ENCODE data around the gene SMO. TPM values are rescaled to one million over a fixed set of nuclear protein-coding genes. Genes with fewer than 3 reads are reported as not detected.
"Not testable (repeated sequence)": the region's sequence is repeated elsewhere in the genome, so short reads cannot be mapped to it uniquely, and the experiment has no call there.

Gene SMO
- polyA plus RNA-seq, 1 donor from 2014 or later = 0.36 TPM

DNA sequence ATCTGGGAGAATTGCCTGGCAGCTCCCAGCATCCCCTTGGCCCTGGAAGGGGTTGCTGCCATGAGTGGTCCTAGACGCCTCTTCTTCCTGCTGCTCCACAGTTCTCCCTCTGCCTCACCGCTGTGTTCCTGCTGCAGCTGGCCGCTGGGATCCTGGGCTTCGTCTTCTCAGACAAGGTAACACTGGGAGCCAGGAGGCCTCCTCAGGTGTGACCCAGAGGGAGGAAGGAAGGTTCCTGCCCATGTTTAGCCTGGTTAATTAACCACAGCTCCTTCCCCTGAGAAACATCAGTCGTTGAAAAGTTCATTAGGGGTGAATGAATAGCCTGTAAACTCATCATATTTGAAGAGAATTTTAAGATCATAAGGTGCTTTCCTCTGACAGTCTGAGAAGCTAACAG lies 25.7 kb upstream of the SMO start:
- H3K4me3 Mint-ChIP-seq = peak overlapping the region in 3 of 4 donors; percentile 17 to 84 (median 77)
- peaks cover 0 to 4% (median 0%) of the 10 kb centered on the region in 3 donors for H3K9me3 Mint-ChIP-seq
- H3K27ac Mint-ChIP-seq = peak overlapping the region in 2 of 3 donors; percentile 62 to 87
- H3K27me3 Mint-ChIP-seq = no peaks in the 10 kb centered on the region
- H3K4me1 Mint-ChIP-seq = peaks cover 47 to 52% (median 50%) of the 10 kb centered on the region in 3 donors
- H3K36me3 Mint-ChIP-seq = peaks cover 12% of the 10 kb centered on the region

DNA sequence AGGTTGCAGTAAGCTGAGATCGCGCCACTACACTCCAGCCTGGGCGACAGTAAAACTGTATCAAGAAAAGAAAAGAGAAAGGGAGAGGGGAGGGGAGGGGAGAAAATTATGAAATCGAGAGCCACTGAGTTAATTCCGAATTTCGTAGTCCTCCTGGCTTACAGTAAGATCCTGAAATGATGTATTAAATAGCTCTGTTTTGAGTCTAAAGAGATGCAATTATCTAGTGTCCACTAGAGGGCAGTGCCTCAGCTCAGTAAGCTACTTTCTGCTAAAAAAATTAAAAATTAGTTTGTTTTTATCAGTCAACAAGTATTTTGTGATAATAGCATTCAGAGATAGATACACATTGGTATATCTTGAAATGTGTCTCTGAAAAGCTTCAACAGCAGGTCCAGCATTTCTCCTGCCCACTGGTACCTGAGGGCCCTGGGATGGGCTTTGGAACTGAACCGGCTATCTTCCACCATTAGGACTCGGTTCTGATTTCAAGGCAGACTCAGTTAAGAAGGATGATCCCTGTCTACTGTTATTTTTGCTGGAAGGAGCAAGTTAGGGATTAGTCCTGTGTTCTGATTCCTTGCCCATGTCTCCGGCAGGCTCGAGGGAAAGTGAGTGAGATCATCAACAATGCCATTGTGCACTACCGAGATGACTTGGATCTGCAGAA lies 24.4 kb upstream of the SMO start:
- Mint-ChIP-seq H3K4me3 (peak overlapping the region in 1 of 4 donors; percentile 51), H3K27ac (peak overlapping the region in 2 of 3 donors; percentile 62 to 68), H3K4me1 (peaks cover 50 to 55% (median 53%) of the 10 kb centered on the region in 3 donors), H3K36me3 (peaks cover 8% of the 10 kb centered on the region), H3K27me3 (no peaks in the 10 kb centered on the region), H3K9me3 (no peaks in the 10 kb centered on the region)

DNA sequence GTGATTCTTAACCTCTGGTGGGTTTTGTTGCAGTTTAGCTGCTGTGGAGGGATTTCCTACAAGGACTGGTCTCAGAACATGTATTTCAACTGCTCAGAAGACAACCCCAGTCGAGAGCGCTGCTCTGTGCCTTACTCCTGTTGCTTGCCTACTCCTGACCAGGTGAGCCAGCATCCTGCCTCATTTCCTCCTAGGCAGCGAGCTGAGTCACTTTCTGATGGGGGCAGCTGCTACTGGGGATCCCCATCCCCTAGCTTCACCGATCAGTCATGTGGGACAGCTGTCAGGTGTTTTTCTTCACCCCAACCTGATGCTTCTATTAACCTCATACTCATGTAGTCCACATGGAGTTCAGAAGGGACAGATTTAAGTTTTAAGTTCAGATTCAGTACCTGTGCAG lies 21.7 kb upstream of the SMO start:
- peaks cover 7% of the 10 kb centered on the region for H3K36me3 Mint-ChIP-seq
- H3K9me3 Mint-ChIP-seq = no peaks in the 10 kb centered on the region
- H3K27ac Mint-ChIP-seq = peak overlapping the region; percentile 55 to 83 (median 74)
- H3K27me3 Mint-ChIP-seq = no peaks in the 10 kb centered on the region
- peaks cover 43 to 57% (median 47%) of the 10 kb centered on the region in 3 donors for H3K4me1 Mint-ChIP-seq
- H3K4me3 Mint-ChIP-seq = peak overlapping the region in 1 of 4 donors; percentile 96

DNA sequence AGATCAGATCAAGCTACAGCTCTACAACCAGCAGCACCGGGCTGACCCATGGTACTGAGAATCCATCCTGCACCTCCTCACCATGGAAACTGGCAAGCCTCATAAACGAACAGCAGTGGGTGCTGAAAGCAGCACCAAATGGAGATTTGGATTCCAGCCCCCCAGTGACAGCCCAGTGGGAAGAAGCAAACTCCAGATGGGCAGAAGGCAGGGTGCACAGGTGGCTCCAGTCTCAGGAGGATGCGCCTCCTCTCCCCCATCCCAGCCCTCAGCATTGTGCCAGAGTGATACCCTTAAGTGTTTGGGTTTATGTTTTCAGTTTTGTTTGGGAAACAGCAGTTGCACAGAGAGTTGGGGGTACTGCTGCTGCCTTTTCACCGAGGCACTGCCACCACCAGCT lies 20.6 kb upstream of the SMO start:
- no peaks in the 10 kb centered on the region for H3K9me3 Mint-ChIP-seq
- peak overlapping the region in 3 of 4 donors; percentile 26 to 96 (median 87) for H3K4me3 Mint-ChIP-seq
- H3K27me3 Mint-ChIP-seq = no peaks in the 10 kb centered on the region
- peak overlapping the region in 2 of 3 donors; percentile 16 to 55 for H3K27ac Mint-ChIP-seq
- H3K36me3 Mint-ChIP-seq = peaks cover 7% of the 10 kb centered on the region
- H3K4me1 Mint-ChIP-seq = peaks cover 34 to 55% (median 40%) of the 10 kb centered on the region in 3 donors

DNA sequence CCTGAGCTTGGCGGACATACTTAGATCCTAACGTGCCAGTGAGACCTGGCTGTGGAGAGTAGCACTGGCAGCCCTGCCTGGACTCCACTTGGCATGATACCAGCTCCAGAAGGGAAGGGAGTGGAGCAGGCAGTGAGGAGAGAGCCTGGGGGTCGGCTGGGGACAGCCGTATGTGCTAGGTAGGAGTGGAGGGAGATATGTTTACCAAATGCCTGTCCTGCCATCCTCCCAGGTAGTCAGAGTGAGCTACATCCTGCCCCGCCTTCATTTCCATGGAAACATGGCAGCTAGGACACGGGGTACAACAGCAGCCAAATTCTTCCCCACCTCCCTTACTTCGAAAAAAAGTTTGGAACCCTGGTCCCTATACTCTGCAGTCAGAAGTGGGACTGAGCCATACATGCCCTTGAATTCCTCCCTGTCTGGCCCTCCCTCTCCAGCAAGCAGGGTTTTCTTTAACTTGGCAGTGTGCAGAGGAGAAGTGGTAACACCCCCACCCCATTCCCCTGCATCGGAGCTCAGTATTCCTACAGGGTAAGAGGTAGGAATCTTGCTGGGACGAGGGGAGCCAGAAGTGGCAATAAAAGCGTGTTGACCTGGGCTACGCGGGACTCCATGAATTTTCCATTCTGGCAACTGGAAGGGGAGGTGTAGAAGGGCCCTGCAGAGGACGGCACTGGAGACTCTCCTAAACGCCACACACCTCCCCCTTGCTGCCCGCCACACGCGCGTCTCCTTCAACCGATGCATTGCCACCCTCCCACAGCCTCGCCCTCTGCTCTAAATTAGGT lies 20.0 kb upstream of the SMO start:
- Mint-ChIP-seq H3K4me3 (peak overlapping the region; percentile 55 to 96 (median 85)), H3K9me3 (no peaks in the 10 kb centered on the region), H3K27ac (peak overlapping the region in 2 of 3 donors; percentile 78 to 85), H3K27me3 (no peaks in the 10 kb centered on the region), H3K36me3 (peaks cover 7% of the 10 kb centered on the region), H3K4me1 (peaks cover 29 to 49% (median 35%) of the 10 kb centered on the region in 3 donors)

DNA sequence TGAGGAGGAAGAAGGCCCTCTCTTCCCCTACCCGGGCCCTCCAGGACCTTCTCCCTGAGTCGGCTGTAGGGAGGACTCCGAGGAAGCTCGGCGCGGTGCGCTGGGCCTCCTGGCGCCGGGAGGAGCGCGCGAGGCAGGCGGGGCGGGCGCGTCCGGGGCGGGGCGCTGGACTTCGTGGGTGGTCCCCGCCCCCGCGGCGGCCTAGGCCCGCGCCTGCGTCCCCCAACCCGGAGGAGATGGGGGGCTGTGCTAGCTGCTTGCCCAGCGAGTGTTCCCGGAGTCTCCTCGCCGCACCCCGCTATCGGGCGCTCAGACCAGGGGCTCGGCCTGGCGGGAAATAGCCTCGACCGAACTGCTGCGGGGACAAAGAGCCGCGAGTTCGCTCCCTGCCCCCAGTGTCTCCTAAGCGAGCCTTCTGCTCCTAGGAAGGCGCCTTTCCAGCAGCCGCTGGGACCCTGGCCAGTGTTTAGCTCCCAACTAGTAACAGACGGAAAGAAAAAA lies 19.2 kb upstream of the SMO start:
- Mint-ChIP-seq H3K9me3 (no peaks in the 10 kb centered on the region), H3K4me3 (peak overlapping the region; percentile 89 to 97 (median 96)), H3K27ac (peak overlapping the region; percentile 85 to 92 (median 90)), H3K4me1 (peaks cover 24 to 41% (median 31%) of the 10 kb centered on the region in 3 donors), H3K36me3 (peaks cover 6% of the 10 kb centered on the region), H3K27me3 (no peaks in the 10 kb centered on the region)

DNA sequence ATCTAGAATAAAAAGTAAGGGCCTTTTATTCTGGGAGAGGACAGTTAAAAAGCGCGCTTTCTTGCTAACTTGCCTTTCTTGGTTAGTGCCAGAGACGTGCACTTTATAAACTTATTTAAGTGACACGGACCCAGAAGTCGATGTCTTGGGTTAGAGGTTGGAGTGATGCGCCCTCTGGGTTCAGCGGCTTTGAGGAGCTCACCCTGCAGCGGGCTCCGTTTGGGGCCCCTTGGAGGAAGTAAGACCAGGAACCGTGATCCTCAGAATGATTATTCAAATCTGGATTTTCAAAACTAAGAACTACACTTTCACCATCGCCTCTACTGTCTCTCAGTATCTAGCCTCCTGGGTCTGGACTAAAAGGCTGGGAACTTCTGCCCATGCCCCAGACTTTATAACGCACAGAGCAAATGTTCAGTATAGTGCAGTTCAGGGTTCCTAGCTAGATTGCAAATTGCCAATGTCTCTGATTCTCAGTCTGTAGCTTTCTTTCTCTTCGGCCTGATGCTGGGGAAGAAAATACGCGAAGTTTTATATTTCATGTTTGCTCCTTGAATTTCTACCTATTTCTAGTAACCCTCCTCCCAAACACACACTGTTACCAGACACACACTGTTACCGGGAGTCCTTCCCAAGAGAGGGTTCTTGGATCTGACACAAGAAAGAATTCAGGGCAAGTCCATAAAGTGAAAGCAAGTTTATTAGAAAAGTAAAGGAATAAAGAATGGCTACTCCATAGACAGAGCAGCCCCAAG lies 18.6 kb upstream of the SMO start:
- Mint-ChIP-seq H3K4me1 (peaks cover 24 to 41% (median 31%) of the 10 kb centered on the region in 3 donors), H3K4me3 (peak overlapping the region; percentile 89 to 97 (median 96)), H3K27ac (peak overlapping the region; percentile 85 to 92 (median 90)), H3K9me3 (no peaks in the 10 kb centered on the region), H3K36me3 (peaks cover 6% of the 10 kb centered on the region), H3K27me3 (no peaks in the 10 kb centered on the region)

DNA sequence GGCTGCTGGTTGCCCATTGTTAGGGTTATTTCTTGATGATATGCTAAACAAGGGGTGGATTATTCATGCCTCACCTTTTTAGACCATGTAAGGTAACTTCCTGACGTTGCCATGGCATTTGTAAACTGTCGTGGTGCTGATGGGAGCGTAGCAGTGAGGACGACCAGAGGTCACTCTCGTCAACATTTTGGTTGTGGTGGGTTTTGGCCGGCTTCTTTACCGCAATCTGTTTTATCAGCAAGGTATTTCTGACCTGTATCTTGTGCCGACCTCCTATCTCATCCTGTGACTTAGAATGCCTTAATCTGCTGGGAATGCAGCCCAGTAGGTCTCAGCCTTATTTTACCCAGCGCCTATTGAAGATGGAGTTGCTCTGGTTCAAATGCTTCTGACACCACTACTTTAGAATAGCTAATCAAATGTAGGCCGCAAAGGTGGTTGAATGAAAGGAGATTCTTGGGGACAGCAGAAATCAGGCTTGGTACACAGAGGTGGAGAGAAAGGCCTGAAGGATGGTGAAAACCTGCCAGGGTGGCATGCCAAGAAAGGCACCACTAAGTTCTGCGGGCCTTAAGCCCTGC lies 17.9 kb upstream of the SMO start:
- Mint-ChIP-seq H3K4me1 (peaks cover 24 to 36% (median 31%) of the 10 kb centered on the region in 3 donors), H3K27ac (peak overlapping the region in 2 of 3 donors; percentile 90 to 92), H3K4me3 (peak overlapping the region in 2 of 4 donors; percentile 96)

DNA sequence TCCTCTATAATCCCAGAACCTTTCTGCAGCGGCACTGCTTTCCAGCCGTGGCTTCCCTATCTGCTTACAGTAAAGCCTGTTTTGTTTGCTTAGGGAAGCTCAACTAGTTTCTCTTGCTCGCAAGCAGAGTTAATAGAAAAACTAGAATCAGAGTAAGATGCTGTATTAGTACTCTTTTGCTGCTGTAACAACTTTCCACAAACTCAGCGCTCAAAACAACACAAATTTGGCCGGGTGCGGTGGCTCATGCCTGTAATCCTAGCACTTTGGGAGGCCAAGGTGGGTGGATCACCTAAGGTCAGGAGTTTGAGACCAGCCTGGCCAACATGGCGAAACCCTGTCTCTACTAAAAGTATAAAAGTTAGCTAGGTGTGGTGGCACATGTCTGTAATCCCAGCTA lies 14.6 kb upstream of the SMO start:
- peaks cover 10 to 16% (median 13%) of the 10 kb centered on the region in 3 donors for H3K4me1 Mint-ChIP-seq
- H3K27ac Mint-ChIP-seq, H3K4me3 Mint-ChIP-seq, H3K9me3 Mint-ChIP-seq, H3K36me3 Mint-ChIP-seq, H3K27me3 Mint-ChIP-seq: not testable (repeated sequence)

More for the DNA sequence above, 17.9 kb upstream of the SMO start:
- H3K36me3 Mint-ChIP-seq = peaks cover 3% of the 10 kb centered on the region
- no peaks in the 10 kb centered on the region for H3K27me3 Mint-ChIP-seq
- H3K9me3 Mint-ChIP-seq = no peaks in the 10 kb centered on the region

DNA sequence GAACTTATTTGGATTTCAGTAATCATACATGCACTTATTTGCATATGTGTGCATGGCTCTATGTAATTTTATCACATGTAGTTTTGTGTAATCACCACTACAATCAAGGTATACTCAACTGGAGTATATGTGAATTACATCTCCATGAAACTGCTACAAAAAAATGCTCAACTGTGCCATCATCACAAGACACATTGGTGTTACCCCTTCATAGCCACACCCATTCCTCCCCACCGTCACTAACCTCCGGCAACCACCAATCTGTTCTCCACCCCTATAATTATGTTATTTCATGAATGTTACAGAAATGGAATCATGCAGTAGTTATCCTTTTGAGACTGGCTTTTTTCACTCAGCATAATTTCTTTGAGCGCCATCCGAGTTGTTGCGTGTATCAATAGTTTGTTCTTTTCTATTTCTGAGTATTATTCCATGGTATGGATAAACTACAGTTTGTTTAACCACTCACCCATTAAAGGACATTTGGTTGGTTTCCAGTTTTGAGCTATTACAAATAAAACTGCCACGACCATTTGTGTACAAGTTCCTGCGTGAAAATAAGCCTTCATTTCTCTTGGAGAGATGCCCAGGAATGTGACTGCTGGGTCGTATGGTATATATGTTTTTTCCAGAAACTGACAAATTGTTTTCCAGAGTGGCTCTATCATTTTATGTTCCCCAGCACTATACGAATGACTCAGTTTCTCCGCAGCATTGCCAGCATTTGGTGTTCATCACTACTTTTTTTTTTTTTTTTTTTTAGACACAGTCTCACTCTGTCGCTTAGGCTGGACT lies 11.3 kb upstream of the SMO start:
- Mint-ChIP-seq H3K27me3 (no peaks in the 10 kb centered on the region), H3K4me3 (no peak overlapping the region), H3K4me1 (no peaks in the 10 kb centered on the region), H3K9me3 (no peaks in the 10 kb centered on the region), H3K36me3 (no peaks in the 10 kb centered on the region), H3K27ac (peak overlapping the region in 1 of 3 donors; percentile 16)

DNA sequence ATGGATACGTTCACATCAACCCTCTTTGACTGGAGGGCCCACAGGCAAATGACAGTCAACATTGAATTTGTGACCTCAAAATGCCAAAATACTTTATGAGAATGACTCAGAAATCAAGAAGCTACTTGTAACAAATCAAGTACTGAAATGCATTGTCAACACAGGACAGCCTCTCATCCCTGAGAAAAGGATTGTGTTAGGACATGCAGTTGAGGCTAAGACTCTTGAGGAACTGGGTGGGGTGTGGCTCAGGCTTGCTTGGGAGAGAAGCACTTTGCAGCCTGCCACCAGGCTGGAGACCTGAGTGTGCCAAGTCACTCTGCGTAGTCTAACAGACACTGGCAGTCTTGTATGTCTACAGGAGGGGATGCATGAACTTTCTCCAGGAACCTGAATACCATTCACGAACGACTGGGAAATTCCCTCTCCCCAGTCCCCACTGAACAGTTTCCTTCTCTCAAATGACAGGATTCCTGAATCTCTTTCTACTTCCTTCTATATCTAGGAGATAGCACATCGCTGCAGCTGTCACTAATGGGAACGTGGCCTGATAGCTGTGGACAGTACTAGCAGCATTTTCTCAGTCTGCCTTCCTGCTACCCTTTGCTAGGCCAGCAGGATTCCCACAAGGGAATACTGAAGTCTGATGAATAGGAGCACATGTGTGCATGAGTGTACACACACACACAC lies 3.3 kb upstream of the SMO start:
- peak overlapping the region in 1 of 4 donors; percentile 8 for H3K4me3 Mint-ChIP-seq
- no peaks in the 10 kb centered on the region for H3K36me3 Mint-ChIP-seq
- H3K27me3 Mint-ChIP-seq = peaks cover 6% of the 10 kb centered on the region
- no peak overlapping the region for H3K27ac Mint-ChIP-seq
- no peaks in the 10 kb centered on the region for H3K9me3 Mint-ChIP-seq
- H3K4me1 Mint-ChIP-seq = peaks cover 0 to 18% (median 7%) of the 10 kb centered on the region in 3 donors

DNA sequence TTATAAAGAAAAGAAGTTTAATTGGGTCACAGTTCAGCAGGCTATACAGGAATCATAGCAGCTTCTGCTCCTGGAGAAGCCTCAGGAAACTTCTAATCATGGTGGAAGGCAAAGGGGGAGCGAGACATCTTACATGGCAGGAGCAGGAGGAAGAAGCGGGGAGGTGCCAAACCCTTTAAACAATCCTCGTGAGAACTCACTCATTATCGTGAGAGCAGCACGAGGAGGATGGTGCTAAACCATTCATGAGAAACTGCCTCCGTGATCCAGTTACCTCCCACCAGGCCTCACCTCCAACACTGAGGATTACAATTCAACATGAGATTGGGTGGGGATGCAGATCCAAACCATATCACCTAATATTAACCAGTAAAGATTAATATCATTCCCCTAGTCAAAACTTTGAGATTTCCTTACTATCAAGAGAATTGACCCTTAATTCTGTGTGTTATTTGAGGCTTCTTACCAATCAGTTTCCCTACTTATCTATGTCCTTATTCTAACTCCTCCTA lies 1.6 kb upstream of the SMO start:
- Mint-ChIP-seq H3K27ac (no peak overlapping the region), H3K36me3 (no peaks in the 10 kb centered on the region), H3K27me3 (peaks cover 13% of the 10 kb centered on the region), H3K9me3 (no peaks in the 10 kb centered on the region), H3K4me1 (peaks cover 0 to 18% (median 7%) of the 10 kb centered on the region in 3 donors), H3K4me3 (peak overlapping the region in 1 of 4 donors; percentile 64)

All from IgD-negative memory B cell (primary cell).